COLO829 (cell line): Measurements from ENCODE around the gene CRADD.
"Not testable (repeated sequence)": the region's sequence is repeated elsewhere in the genome, so short reads cannot be mapped to it uniquely, and the experiment has no call there.

Source experiments
- DNase-seq: peaks from one replicate; pipeline ENCODE4 v3.0.0; 2012; ENCODE audit warnings: low spot score

CRADD gene

GRCh38 chr12:93873561-93873960 lies 196.4 kb downstream of the CRADD start:
- DNase-seq: no peak

GRCh38 chr12:93875157-93875556 lies 198.0 kb downstream of the CRADD start:
- DNase-seq: no peak

GRCh38 chr12:93876360-93876759 lies 199.2 kb downstream of the CRADD start:
- DNase-seq: no peak

GRCh38 chr12:93877446-93877845 lies 200.3 kb downstream of the CRADD start:
- DNase-seq: no peak

GRCh38 chr12:93879476-93880421 lies 202.6 kb downstream of the CRADD start:
- DNase-seq: no peak

- no peak for DNase-seq
Observed at GRCh38 chr12:93880853-93881522, 203.8 kb downstream of the CRADD start.

GRCh38 chr12:93882763-93883162 lies 205.6 kb downstream of the CRADD start:
- no peak for DNase-seq

- DNase-seq: no peak
Observed at GRCh38 chr12:93883436-93884154, 206.4 kb downstream of the CRADD start.

GRCh38 chr12:93884794-93885460 lies 207.8 kb downstream of the CRADD start:
- DNase-seq: no peak

GRCh38 chr12:93885973-93886532 lies 208.9 kb downstream of the CRADD start:
- DNase-seq: not testable (repeated sequence)

- DNase-seq: no peak
Observed at GRCh38 chr12:93886533-93887511, 209.6 kb downstream of the CRADD start.

GRCh38 chr12:93888964-93889363 lies 211.8 kb downstream of the CRADD start:
- no peak for DNase-seq

- no peak for DNase-seq
Observed at GRCh38 chr12:93889516-93890212, 212.5 kb downstream of the CRADD start.

- DNase-seq: no peak
Observed at GRCh38 chr12:93892423-93893268, 215.5 kb downstream of the CRADD start.

- DNase-seq: no peak
Observed at GRCh38 chr12:93894391-93895088, 217.4 kb downstream of the CRADD start.

GRCh38 chr12:93895089-93895445 lies 217.9 kb downstream of the CRADD start:
- no peak for DNase-seq

- DNase-seq: no peak
Observed at GRCh38 chr12:93896427-93896826, 219.3 kb downstream of the CRADD start.

- DNase-seq: no peak
Observed at GRCh38 chr12:93896952-93897351, 219.8 kb downstream of the CRADD start.
